ENCODE results near the gene SLCO3A1. TPM values are rescaled to one million over a fixed set of nuclear protein-coding genes. Genes with fewer than 3 reads are reported as not detected.

Gene SLCO3A1
- total RNA-seq, 4 donors from 2014 or later, result 4.4 to 66.2 (median 5.1) TPM

DNA sequence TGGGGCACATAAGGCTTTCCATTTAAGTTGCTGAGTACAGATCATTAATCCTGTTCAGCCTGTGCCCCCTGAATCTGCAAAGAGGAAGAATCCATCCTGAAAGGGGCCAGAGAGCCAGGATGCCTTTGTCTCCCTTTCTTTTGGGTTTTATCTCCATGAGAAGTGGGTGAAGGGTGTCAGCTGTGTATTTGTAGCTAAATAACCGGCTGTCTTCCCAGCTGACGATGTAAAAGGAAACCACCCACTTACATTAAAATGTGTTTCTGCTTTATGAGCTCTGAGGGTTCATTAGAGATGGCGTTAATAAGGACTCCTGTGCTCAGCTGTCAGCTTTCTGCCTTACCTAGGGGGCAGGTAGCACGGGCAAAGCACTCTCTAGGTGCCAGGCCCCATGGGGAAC is 83.4 kb downstream of the SLCO3A1 start:
- Histone ChIP-seq H3K27ac (peak overlapping the region; percentile 1 to 56 (median 38)), H3K4me3 (no peak overlapping the region), H3K9me3 (no peaks in the 10 kb centered on the region), H3K27me3 (no peaks in the 10 kb centered on the region), H3K36me3 (no peaks in the 10 kb centered on the region), H3K4me1 (peaks cover 0 to 29% (median 19%) of the 10 kb centered on the region in 4 donors)
- intact Hi-C loops (cut with DNase I; ENCODE audit: low total_unique reads) (no loop called here), in situ Hi-C loops (cut with MboI; ENCODE audit: low pct_ligation_motif_present in 1 of 4, low pct_unique_long_range_greater_than_20kb in 1 of 4, low sequenced_read_pairs in 3 of 4) (no loop called here)
- TF ChIP-seq, protein P1, sequence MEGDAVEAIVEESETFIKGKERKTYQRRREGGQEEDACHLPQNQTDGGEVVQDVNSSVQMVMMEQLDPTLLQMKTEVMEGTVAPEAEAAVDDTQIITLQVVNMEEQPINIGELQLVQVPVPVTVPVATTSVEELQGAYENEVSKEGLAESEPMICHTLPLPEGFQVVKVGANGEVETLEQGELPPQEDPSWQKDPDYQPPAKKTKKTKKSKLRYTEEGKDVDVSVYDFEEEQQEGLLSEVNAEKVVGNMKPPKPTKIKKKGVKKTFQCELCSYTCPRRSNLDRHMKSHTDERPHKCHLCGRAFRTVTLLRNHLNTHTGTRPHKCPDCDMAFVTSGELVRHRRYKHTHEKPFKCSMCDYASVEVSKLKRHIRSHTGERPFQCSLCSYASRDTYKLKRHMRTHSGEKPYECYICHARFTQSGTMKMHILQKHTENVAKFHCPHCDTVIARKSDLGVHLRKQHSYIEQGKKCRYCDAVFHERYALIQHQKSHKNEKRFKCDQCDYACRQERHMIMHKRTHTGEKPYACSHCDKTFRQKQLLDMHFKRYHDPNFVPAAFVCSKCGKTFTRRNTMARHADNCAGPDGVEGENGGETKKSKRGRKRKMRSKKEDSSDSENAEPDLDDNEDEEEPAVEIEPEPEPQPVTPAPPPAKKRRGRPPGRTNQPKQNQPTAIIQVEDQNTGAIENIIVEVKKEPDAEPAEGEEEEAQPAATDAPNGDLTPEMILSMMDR (IDR thresholded peaks at IDR 0.05), result no peak
- TF ChIP-seq POLR2AphosphoS5 (IDR thresholded peaks at IDR 0.05), result no peak
- no peak for TF ChIP-seq POLR2A (IDR thresholded peaks at IDR 0.05)
- no peak for TF ChIP-seq EP300 (IDR thresholded peaks at IDR 0.05; ENCODE audit: low read depth)
- DNase-seq, result no peak
- WGBS, 2 donors (ENCODE audit: low coverage in 1 of 2), result 62% methylated on average over 4 of the region's 4 CpGs; no CpG with 5 or more reads in 1 of the 2 donors

DNA sequence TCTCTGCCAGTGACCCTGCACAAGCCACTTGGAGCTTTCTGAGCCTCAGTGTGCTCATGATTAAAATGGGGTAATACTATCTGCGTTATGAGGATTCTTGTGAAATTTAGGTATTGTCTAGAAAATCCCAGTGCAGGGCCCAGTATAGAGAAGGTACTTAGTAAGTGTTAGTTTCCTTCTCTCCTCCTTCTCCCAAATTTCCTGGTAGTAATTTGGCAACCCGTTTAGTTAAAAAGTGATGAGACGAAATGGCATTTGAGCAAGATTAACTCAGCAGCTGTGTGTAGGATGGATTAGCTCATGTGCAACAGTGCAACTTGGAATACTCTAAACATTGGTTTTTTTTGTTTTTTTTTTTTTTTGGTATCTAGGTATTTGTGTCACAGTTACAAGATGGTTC is 84.6 kb downstream of the SLCO3A1 start:
- no peaks in the 10 kb centered on the region for H3K27me3 ChIP-seq
- H3K4me1 ChIP-seq, result peaks cover 4 to 41% (median 30%) of the 10 kb centered on the region in 4 donors
- DNase-seq, result no peak
- WGBS, 2 donors (ENCODE audit: low coverage in 1 of 2), result 75 to 82% methylated on average over 3 of the region's 3 CpGs
- in situ Hi-C loops (cut with MboI; ENCODE audit: low pct_ligation_motif_present in 1 of 4, low pct_unique_long_range_greater_than_20kb in 1 of 4, low sequenced_read_pairs in 3 of 4) (no loop called here), intact Hi-C loops (cut with DNase I; ENCODE audit: low total_unique reads) (no loop called here)
- H3K27ac ChIP-seq, result no peak overlapping the region
- no peak for TF ChIP-seq EP300 (IDR thresholded peaks at IDR 0.05; ENCODE audit: low read depth)
- TF ChIP-seq POLR2AphosphoS5 (IDR thresholded peaks at IDR 0.05), result no peak
- no peak for TF ChIP-seq POLR2A (IDR thresholded peaks at IDR 0.05)
- TF ChIP-seq, protein P1 (IDR thresholded peaks at IDR 0.05), result no peak
- no peak overlapping the region for H3K4me3 ChIP-seq
- no peaks in the 10 kb centered on the region for H3K9me3 ChIP-seq
- no peaks in the 10 kb centered on the region for H3K36me3 ChIP-seq

DNA sequence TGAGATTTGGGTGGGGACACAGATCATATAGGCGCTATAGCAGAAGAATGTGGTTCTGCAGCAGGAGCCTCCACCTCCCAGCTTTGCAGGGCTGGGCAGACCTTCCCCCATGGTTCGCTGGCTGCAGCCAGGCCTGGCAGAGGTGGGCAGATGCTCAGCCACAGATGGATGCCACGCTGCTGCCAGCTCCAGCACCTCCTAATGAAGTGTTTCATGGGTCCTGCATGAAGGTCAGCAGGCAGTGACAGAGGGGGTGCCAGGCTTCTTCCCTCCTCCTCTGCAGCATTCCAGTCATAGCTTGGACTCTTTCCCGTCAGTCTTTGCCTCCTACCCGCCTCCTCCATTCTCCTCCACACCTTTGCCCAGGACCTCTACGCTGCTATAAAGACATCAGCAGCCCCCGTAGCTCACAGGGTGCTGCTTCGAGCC is 85.9 kb downstream of the SLCO3A1 start:
- no peak for DNase-seq
- intact Hi-C loops (cut with DNase I; ENCODE audit: low total_unique reads), result no loop called here
- 93% methylated on average over 8 of the region's 8 CpGs; no CpG with 5 or more reads in 1 of the 2 donors for WGBS, 2 donors (ENCODE audit: low coverage in 1 of 2)
- Histone ChIP-seq H3K36me3 (no peaks in the 10 kb centered on the region), H3K4me1 (peaks cover 9 to 49% (median 36%) of the 10 kb centered on the region in 4 donors), H3K27ac (peak overlapping the region in 1 of 4 donors; percentile 86), H3K27me3 (no peaks in the 10 kb centered on the region), H3K9me3 (no peaks in the 10 kb centered on the region), H3K4me3 (no peak overlapping the region)
- in situ Hi-C loops (cut with MboI; ENCODE audit: low pct_ligation_motif_present in 1 of 4, low pct_unique_long_range_greater_than_20kb in 1 of 4, low sequenced_read_pairs in 3 of 4), result no loop called here
- TF ChIP-seq POLR2A (IDR thresholded peaks at IDR 0.05) (no peak), EP300 (IDR thresholded peaks at IDR 0.05; ENCODE audit: low read depth) (no peak), POLR2AphosphoS5 (IDR thresholded peaks at IDR 0.05) (no peak)
- TF ChIP-seq, protein P1 (IDR thresholded peaks at IDR 0.05), result no peak

GRCh38 chr15:91940496-91941381 is 87.2 kb downstream of the SLCO3A1 start:
- DNase-seq, result no peak
- no peaks in the 10 kb centered on the region for H3K27me3 ChIP-seq
- WGBS, 2 donors (ENCODE audit: low coverage in 1 of 2), result 38% methylated on average over 8 of the region's 8 CpGs; no CpG with 5 or more reads in 1 of the 2 donors
- H3K4me3 ChIP-seq, result no peak overlapping the region
- TF ChIP-seq EP300 (IDR thresholded peaks at IDR 0.05; ENCODE audit: low read depth) (no peak), POLR2AphosphoS5 (IDR thresholded peaks at IDR 0.05) (no peak), POLR2A (IDR thresholded peaks at IDR 0.05) (no peak)
- TF ChIP-seq, protein P1 (IDR thresholded peaks at IDR 0.05), result no peak
- H3K9me3 ChIP-seq, result no peaks in the 10 kb centered on the region
- H3K4me1 ChIP-seq, result peaks cover 9 to 53% (median 36%) of the 10 kb centered on the region in 4 donors
- intact Hi-C loops (cut with DNase I; ENCODE audit: low total_unique reads) (no loop called here), in situ Hi-C loops (cut with MboI; ENCODE audit: low pct_ligation_motif_present in 1 of 4, low pct_unique_long_range_greater_than_20kb in 1 of 4, low sequenced_read_pairs in 3 of 4) (no loop called here)
- peak overlapping the region; percentile 48 to 86 (median 78) for H3K27ac ChIP-seq
- H3K36me3 ChIP-seq, result no peaks in the 10 kb centered on the region

All from transverse colon (tissue), 4 donors.